ENCODE results near the gene NSG1.

DNA sequence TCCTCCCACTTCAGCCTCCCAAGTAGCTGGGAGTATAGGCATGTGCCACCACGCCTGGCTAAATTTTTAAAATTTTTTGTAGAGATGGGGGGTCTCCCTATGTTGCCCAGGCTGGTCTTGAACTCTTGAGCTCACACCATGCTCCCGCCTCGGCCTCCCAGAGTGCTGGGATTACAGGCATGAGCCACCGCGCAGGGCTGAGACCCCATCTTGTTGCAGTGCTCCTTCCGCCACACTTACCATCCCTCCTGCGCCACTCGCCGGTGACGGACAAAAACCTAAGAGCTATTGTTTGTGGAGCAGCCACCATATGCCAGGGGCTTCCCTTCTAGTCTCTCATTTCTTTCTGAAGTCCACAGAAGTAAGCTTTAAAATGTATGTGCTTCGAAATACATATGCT lies 34.5 kb downstream of the NSG1 start:
- no peak for TF ChIP-seq POLR2A (IDR thresholded peaks at IDR 0.05)
- no peak for TF ChIP-seq CTCF (IDR thresholded peaks at IDR 0.05)
- TF ChIP-seq POLR2AphosphoS5 (IDR thresholded peaks at IDR 0.05): no peak

Data from transverse colon (tissue), 4 donors.